GM18951 (cell line): Measurements from ENCODE around the gene ETV3.

Experiments
- POLR2A ChIP-seq: IDR thresholded peaks from 4 replicates; pipeline ENCODE4 v1.6.1; 2011; ENCODE audit warnings: mild to moderate bottlenecking; ENCODE audit not compliant: insufficient read length, insufficient read depth; ENCODE audit errors: extremely low read depth
- in situ Hi-C: fragments of 300-500 bp; cut with MboI; formaldehyde crosslinking; loops from one replicate; pipeline ENCODE4 v1.12.0; 2022; ENCODE audit warnings: low sequenced_read_pairs, mixed read lengths, inconsistent platforms; ENCODE audit not compliant: unreplicated experiment

ETV3 gene

DNA sequence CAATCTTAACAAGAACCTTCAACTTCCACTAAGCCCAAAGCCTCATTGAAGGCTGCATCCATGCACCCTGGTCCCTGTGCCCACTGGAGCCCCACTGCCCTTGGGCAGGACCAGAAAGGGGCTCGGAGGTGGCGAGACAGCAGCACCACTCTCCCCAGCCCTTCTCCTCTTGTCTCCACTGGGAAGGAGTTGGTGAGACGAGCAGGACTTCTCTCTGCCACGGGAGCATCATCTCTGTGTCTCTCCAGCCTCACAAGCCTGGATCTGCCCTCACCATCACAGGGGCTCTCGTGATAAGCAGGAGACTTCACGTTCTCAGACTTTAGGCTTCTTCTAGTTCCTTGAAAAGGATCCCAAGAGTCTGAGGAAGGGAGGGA lies 31.4 kb downstream of the ETV3 start:
- no peak for TF ChIP-seq POLR2A
- in situ Hi-C loops: no loop called here

DNA sequence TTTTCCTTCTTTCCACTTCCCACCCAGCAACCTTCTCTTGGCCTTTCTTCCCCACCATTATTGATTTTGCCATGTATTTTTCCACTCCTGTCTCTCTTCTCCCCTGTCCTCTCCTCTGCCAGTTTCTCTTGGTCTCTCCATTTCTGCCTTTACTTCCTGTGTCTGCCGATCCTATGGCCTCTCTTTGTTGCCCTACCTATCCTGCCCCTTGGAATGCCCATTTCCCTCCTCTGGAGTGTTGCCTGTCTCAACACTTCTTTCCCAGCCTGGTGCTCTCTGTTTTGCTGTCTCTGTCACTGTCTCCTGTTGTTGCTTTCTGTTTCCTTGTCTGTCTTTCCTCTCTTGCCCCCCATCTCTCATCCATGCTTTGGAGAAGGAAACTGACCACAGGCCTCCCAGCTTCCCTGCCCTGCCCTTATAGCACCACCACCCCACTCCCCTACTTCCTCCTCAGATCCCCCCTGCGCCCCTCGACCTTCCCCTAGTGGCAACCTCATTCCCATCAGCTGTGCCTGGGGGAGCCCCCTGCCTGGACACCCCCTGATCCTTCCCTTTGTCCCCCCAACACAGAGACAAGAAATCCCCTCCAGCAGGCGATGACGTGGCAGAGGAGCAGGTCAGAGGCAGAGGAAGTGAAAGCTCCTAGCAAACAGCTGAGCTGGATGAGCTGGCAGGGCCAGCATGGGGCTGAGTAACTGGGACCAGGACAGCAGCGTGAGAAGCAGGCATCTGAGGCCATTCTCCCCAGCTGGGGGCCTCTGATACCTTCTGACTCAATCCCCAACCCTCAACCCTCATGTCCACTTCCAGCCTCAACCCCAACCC lies 32.0 kb downstream of the ETV3 start:
- in situ Hi-C loops: no loop called here

DNA sequence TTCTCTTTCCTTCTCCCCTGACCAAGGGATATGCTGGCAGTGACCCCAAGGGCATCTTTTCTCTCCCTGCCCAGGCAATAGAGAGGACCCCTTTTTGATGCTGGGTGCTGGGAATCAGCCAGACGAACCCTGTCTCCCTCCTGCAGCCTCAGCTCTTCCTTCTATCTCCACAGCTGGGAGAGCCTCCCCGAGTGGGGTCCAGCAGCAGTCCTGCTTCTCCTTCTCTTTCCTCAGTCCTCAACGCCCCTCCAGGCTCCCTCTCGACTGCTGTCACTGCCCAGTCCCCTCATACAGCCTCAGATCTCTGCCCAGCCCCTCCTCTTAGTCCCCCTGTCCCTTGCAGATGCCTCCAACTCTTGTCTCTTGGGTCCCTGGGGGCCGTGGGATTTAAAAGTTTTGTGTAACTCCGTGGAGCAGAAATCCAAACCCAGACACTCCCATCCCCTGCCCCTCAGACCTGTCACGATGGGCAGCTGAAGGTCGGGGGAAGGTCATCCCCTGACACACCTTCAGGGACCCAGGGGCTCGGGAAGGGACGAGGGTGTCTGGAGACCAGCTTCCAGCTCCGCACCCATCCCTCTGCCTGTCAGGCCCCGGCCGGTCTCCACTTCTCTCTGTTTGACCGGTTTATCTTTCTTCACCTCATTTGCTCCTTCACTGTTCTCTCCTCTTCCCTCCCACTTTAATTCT lies 32.8 kb downstream of the ETV3 start:
- in situ Hi-C loops: no loop called here

More for the DNA sequence above, 32.0 kb downstream of the ETV3 start:
- no peak for TF ChIP-seq POLR2A

DNA sequence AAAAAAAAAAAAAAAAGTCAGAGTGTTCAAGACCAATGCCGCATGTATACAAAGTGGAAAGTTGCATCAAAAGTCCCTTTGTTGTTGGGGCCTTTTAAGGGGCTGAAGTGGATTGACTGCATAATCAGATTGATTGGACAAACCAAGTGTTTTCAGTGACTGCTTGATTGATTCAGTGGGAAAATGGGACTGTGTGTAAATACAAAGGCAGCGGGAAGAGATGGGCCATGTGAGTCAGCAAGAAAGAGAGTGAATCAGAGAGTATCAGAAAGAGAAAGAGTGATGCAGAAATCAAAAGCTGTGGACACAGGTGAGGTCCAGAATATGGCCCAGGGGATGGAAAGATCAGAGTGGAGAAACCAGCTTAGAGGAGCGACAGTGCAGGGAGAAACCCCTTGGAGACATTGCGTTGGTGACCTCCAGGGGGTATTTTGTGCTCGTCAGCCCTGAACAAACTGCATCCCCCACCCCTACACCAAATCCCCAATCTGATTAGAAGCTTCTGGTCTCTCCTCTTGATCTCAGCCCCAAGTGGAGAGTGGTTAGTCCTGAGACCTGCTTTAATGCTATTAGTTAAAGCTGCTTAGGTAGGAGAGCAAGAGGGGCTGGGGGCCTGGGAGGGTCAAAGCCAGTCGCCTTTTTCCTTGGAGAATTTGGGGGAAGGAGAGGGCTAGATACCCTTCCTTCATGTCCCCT lies 33.4 kb downstream of the ETV3 start:
- in situ Hi-C loops: no loop called here
- TF ChIP-seq POLR2A: no peak

More for the DNA sequence above, 32.8 kb downstream of the ETV3 start:
- TF ChIP-seq POLR2A: no peak

DNA sequence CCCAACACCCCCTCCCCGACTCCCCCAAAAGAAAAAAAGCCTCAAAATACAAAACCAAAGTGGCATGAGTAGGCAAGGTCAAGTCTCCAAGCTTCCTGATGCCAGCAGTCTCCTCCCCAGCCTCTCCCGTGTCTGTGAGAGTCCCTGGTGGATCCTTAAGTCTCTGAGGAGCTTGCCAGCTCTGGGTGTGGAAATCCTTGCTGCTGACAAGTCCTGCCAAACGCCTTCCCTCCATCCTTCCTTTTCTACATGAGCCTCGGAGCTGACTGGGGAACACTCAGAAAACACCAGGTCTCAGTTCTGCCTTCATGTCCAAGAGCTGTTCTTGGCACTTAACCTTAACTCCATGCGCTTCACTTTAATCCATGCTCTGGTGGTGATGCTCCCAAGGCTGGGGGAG lies 34.9 kb downstream of the ETV3 start:
- TF ChIP-seq POLR2A: no peak
- in situ Hi-C loops: no loop called here

DNA sequence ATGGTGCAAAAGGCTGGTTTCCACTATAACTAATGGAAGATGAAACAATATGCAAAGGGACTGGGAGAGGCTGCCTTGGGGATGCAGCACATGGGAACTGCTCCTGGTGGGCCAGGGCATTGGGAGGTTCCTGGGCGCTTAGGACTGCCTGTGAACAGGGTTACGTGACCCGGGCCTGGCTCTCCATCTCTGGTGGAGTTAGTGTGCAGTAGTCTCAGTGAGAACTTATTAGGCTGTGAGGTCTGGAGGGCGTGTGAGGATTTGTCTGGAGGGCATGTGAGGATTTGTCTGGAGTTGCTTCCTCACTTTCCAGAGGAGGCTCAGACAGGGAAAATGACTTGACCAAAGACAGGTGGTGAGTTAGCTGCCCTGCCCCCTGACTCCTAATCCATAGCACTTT lies 37.0 kb downstream of the ETV3 start:
- TF ChIP-seq POLR2A: no peak
- in situ Hi-C loops: no loop called here

DNA sequence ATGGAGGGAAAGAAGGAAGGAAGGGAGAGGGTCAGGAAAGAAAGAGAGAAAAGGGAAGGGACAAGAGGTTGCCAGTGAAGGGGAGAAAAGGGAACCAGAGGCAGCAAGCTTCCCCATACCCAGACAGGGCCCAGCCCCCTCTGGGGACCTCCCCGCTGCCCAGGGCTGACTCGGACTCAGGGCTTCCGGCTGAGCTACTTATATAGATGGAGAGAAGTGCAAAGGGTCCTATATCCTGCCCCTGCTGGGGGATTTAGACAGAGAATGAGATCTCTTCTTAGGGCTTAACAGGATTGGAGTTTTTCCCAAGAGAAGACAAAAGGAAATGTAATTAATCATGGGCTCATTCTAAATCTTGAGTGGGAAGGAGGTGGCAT lies 38.6 kb downstream of the ETV3 start, which contains the start of gene ETV3L:
ETV3L (minus strand) TSS at position 176 of the 377 bp plus-strand sequence. CDS start 285 bp downstream, outside the sequence.
- no peak for TF ChIP-seq POLR2A
- in situ Hi-C loops: loop anchor here (5.0 kb wide), 1 partner anchor 48 kb away; no protein-coding TSS in a partner anchor

DNA sequence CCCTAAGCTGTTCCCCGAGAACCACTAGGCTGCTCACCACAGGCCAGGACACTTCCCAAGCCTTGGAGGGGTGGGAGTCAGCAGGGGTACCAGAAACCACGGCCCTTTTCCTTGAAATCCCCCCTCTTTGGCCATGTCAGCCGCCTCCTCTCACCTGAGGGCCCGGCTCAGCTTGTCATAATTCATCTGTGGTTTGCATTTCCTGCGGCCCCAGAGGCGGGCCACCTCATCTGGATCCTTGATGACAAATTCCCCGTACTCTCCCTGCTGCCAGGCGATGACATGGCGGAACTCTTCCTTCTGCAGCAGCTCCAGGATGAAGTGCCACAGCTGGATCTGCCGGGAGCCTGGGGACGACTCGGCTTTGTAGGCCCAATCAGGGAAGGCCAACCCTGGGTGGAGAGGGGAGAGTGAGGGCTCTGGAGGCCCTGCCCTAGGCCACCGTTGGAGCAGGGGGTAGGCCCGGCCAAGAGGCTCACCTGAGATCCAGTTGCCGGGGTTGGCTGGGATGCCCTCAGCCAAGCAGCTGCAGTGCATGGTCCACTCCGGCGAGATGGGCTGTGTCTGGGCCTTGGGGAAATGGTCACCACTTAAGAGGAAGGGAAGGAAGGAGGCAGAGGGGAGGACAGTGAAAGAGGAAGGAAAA lies 39.1 kb downstream of the ETV3 start:
- in situ Hi-C loops: loop anchor here (5.0 kb wide), 1 partner anchor 48 kb away; no protein-coding TSS in a partner anchor

DNA sequence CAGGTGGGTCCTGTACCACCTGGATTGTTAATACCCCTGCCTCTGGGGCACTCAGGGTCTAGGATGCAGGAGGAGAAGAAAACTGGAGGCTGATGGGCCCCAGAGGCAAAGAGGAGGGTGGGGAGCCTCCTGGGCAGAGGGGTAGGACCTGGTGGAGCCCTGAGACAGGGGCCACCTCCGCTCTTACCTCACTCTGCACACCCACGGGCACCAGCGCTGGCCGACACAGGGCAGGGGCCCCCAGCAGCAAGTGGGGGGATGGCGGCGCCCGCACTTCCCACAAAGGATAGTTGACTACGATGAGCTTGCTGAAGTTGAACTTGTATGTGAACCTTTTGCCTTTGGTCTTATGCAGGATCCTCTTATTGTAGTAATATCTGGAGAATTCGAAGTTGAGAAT lies 39.7 kb downstream of the ETV3 start:
- in situ Hi-C loops: loop anchor here (5.0 kb wide), 1 partner anchor 49 kb away; no protein-coding TSS in a partner anchor
- TF ChIP-seq POLR2A: no peak

DNA sequence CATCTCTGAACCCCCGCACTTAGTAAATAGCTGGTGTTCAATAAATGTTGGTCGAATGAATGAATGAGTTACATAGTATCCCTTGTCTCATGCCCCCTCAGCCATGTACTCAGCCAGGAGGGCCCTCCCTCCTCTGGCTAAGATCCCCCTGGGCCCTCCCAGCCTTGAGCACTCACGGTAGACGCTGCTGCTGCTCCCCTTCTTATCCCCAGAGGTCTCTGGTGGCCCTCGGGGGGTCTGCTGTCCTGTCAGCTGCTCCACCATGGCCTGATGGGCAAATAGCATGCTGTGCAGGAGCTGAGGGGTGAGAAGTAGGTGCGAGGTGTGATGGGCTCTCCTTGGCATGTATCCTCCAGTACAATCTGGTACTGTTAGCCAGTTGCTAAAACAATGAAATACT lies 40.5 kb downstream of the ETV3 start:
- in situ Hi-C loops: loop anchor here (5.0 kb wide), 1 partner anchor 50 kb away; no protein-coding TSS in a partner anchor
- TF ChIP-seq POLR2A: no peak

DNA sequence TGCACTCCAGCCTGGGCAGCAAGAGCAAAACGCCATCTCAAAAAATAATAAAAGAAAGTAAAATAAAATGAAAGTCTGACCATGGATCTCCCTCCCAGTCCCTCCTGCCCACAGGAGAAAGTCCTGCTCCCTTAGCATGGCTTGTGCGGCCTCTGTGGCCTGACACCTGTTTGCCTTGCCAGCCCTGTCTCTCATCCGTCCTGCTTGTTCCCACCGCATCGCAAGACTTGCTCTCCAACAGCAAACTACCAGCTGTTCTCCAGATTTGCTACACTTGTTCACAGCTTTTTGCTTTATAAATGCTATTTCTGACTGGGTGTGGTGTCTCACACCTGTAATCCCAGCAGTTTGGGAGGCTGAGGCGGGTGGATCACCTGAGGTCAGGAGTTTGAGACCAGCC lies 41.3 kb downstream of the ETV3 start:
- in situ Hi-C loops: loop anchor here (5.0 kb wide), 1 partner anchor 50 kb away; no protein-coding TSS in a partner anchor
- TF ChIP-seq POLR2A: no peak

DNA sequence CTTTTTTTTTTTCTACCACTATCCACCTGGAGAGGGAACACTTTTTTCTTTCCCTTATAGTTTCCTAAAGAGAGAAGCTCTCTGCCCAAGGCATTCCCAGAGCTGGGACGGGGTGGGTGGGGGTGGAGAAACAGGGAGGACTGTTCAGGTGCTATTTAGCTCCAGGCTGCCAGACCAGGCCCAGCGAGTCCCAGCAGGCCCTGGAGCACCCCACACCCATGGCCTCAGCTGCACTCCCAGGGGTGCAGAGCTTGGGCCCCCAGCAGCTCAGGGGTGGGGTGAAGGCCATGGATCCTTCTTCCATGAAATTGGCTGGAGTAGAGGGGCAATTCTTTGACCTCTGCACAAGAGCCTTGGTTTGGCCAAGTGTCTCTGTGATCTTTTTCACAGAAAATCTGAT lies 42.6 kb downstream of the ETV3 start:
- in situ Hi-C loops: loop anchor here (5.0 kb wide), 1 partner anchor 52 kb away; no protein-coding TSS in a partner anchor

DNA sequence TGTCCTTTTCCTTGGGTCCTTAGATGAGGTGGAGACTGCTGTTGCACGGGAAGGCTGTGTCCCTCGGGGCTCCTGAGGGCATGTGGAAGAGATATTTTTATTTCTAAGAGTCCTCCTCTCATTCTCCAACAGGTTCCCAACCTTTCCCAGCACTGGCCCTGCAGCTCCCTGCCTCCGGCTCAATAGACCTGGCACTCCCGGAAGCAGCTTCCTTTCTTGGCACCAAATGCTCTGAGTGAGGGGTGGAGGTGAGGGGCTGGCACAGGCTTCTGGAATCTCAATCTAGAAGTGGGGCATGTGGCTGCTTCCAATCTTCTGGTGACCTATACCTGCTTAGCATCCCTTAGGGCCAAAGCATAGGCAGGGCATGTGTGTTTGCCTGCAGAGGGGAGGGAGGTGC lies 43.1 kb downstream of the ETV3 start:
- TF ChIP-seq POLR2A: no peak
- in situ Hi-C loops: loop anchor here (5.0 kb wide), 1 partner anchor 52 kb away; no protein-coding TSS in a partner anchor

More for the DNA sequence above, 42.6 kb downstream of the ETV3 start:
- no peak for TF ChIP-seq POLR2A
